SU-DHL-6 (cell line): ENCODE data around the gene TCF4.

Source experiments
- H2AFZ ChIP-seq: fragments of 200-600 bp; sonication (generic); 2 replicates; pipeline ENCODE4 v1.6.1; 2014; ENCODE audit warnings: low read depth, mild to moderate bottlenecking, moderate library complexity, mixed read lengths, antibody characterized with exemption, low read length; ENCODE audit not compliant: severe bottlenecking
- H3F3A ChIP-seq: fragments of 200-600 bp; shearing (Covaris generic); 2 replicates; pipeline ENCODE4 v1.6.0; 2016; ENCODE audit warnings: antibody characterized with exemption, mild to moderate bottlenecking; ENCODE audit not compliant: insufficient read depth
- H3K27ac ChIP-seq: fragments of 200-600 bp; sonication (generic); 2 replicates; pipeline ENCODE4 v1.5.1; 2016; ENCODE audit warnings: low read depth, mild to moderate bottlenecking, low read length, moderate library complexity, mixed read lengths
- H3K27me3 ChIP-seq: fragments of 200-600 bp; sonication (generic), shearing (Covaris generic); 2 replicates; pipeline ENCODE4 v1.6.0; 2014; ENCODE audit warnings: mild to moderate bottlenecking, low read length
- H3K36me3 ChIP-seq: fragments of 200-600 bp; sonication (generic); 2 replicates; pipeline ENCODE4 v1.6.1; 2014; ENCODE audit warnings: mild to moderate bottlenecking, low read length, mixed read lengths
- H3K4me2 ChIP-seq: fragments of 300-600, 200-600 bp; shearing (Covaris generic), sonication (generic); 2 replicates; pipeline ENCODE4 v1.6.0; 2014; ENCODE audit warnings: low read length, low read depth, mild to moderate bottlenecking; ENCODE audit not compliant: poor library complexity, severe bottlenecking
- H3K4me3 ChIP-seq: fragments of 200-600 bp; sonication (generic); 2 replicates; pipeline ENCODE4 v1.5.1; 2014; ENCODE audit warnings: antibody characterized with exemption, low read length, mild to moderate bottlenecking, mixed read lengths; ENCODE audit not compliant: insufficient read depth, poor library complexity, severe bottlenecking
- H3K79me2 ChIP-seq: fragments of 200-600 bp; sonication (generic); 2 replicates; pipeline ENCODE4 v1.6.1; 2014; ENCODE audit warnings: mild to moderate bottlenecking, low read length, moderate library complexity; ENCODE audit not compliant: insufficient read depth
- H3K9ac ChIP-seq: fragments of 200-600 bp; sonication (generic); 2 replicates; pipeline ENCODE4 v1.7.0; 2014; ENCODE audit warnings: mild to moderate bottlenecking, low read length
- H3K9me2 ChIP-seq: fragments of 200-600 bp; sonication (generic); replicated peaks from 2 replicates; pipeline ENCODE4 v1.6.1; 2014; ENCODE audit warnings: low read length; ENCODE audit not compliant: insufficient read depth
- H3K9me3 ChIP-seq: fragments of 200-600 bp; sonication (generic); 2 replicates; pipeline ENCODE4 v1.6.1; 2014; ENCODE audit warnings: low read length, mixed read lengths; ENCODE audit not compliant: insufficient read depth
- H4K20me1 ChIP-seq: fragments of 200-600 bp; sonication (generic); 2 replicates; pipeline ENCODE4 v1.6.1; 2014; ENCODE audit warnings: low read depth, mild to moderate bottlenecking, antibody characterized with exemption, low read length, moderate library complexity, mixed read lengths
- CTCF ChIP-seq: fragments of 200-600 bp; sonication (generic); IDR thresholded peaks from one replicate; pipeline ENCODE4 v1.5.1; 2017; ENCODE audit warnings: antibody characterized with exemption, mild to moderate bottlenecking, low read length, moderate library complexity; ENCODE audit not compliant: insufficient read depth, poor library complexity, severe bottlenecking
- EZH2phosphoT487 ChIP-seq: fragments of 200-600 bp; sonication (generic), shearing (Covaris generic); conservative IDR thresholded peaks from 2 replicates; pipeline ENCODE4 v1.6.1; 2018; ENCODE audit warnings: mild to moderate bottlenecking, antibody characterized with exemption, low read length, moderate library complexity, mixed read lengths

The TCF4 gene

GRCh38 chr18:55349685-55350084 is 238.3 kb downstream of the TCF4 start:
- Histone ChIP-seq H3K4me3 (no peak overlapping the region), H3K4me2 (no peak overlapping the region), H4K20me1 (no peaks in the 10 kb centered on the region), H3K9me3 (no peaks in the 10 kb centered on the region), H3K36me3 (no peaks in the 10 kb centered on the region), H3K79me2 (no peaks in the 10 kb centered on the region), H2AFZ (no peak overlapping the region), H3K27me3 (0 out of 2 replicates have a peak, but pooled peaks cover 2% of the 10 kb centered on the region), H3K27ac (no peak overlapping the region), H3F3A (no peaks in the 10 kb centered on the region), H3K9ac (no peak overlapping the region), H3K9me2 (no peaks in the 10 kb centered on the region)
- TF ChIP-seq EZH2phosphoT487 (no peak), CTCF (no peak)

DNA sequence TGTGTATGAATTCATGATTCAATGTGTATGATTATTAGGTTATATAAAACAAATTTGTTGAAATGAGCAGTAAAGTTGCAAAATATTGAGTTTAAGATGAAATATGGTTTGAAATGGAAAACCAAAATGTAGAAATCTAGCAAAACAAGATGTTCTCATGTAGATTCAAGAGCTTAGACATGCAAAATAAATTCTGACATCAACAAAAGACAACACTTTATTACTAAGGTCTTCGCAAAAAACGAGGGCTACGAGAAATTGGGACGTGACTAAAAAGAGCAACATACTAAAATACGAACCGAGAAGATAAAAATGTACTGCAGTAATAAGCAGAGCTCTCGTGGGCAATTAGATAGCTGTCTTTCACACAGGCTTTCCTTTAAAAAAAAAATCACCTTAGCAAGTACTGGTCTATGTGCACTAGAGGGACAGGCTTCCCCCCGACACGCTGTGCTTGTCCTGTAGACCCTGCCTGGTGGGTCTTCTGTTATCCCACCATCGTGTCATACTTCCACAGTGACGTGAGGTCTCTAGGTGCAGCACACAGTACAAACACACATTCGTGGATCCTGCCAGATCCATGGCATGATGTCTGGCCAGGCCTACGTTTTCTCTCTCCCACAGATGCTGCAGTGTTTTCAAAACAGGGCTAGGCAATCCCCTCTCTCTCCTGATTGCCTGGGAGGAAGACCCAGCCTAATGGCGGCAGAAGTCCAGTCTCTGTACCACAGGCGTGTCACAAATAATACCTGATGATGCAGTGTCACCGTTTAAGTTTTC is 240.8 kb downstream of the TCF4 start:
- H3K4me3 ChIP-seq, result no peak overlapping the region
- no peak overlapping the region for H3K27ac ChIP-seq
- no peaks in the 10 kb centered on the region for H3K9me2 ChIP-seq
- H3K9me3 ChIP-seq, result no peaks in the 10 kb centered on the region
- H3F3A ChIP-seq, result no peaks in the 10 kb centered on the region
- no peak overlapping the region for H2AFZ ChIP-seq
- H3K4me2 ChIP-seq, result no peak overlapping the region
- H3K36me3 ChIP-seq, result no peaks in the 10 kb centered on the region
- H3K79me2 ChIP-seq, result no peaks in the 10 kb centered on the region
- no peak overlapping the region for H3K9ac ChIP-seq
- H3K27me3 ChIP-seq, result 0 out of 2 replicates have a peak, but pooled peaks cover 2% of the 10 kb centered on the region
- no peaks in the 10 kb centered on the region for H4K20me1 ChIP-seq
- no peak for TF ChIP-seq EZH2phosphoT487
- TF ChIP-seq CTCF, result no peak

GRCh38 chr18:55346387-55346786 is 241.6 kb downstream of the TCF4 start:
- no peaks in the 10 kb centered on the region for H4K20me1 ChIP-seq
- no peaks in the 10 kb centered on the region for H3K79me2 ChIP-seq
- H3K27ac ChIP-seq, result no peak overlapping the region
- H3K4me3 ChIP-seq, result no peak overlapping the region
- H3K9me2 ChIP-seq, result no peaks in the 10 kb centered on the region
- TF ChIP-seq CTCF (no peak), EZH2phosphoT487 (no peak)
- H3K4me2 ChIP-seq, result no peak overlapping the region
- H3K9ac ChIP-seq, result no peak overlapping the region
- H2AFZ ChIP-seq, result no peak overlapping the region
- 0 out of 2 replicates have a peak, but pooled peaks cover 2% of the 10 kb centered on the region for H3K27me3 ChIP-seq
- H3K9me3 ChIP-seq, result no peaks in the 10 kb centered on the region
- H3K36me3 ChIP-seq, result no peaks in the 10 kb centered on the region
- H3F3A ChIP-seq, result no peaks in the 10 kb centered on the region
